Hepatocyte (in vitro differentiated cells): Measurements from ENCODE around the gene ADGRV1.

ENCODE experiments used
- CTCF ChIP-seq: fragments of 200-600 bp; sonication (generic); IDR thresholded peaks from 2 replicates; pipeline ENCODE4 v1.5.1; 2016; ENCODE audit warnings: antibody characterized with exemption, mild to moderate bottlenecking; ENCODE audit not compliant: poor library complexity
- EZH2 ChIP-seq: fragments of 200-600 bp; sonication (generic); IDR thresholded peaks from 2 replicates; pipeline ENCODE4 v1.6.1; 2016; ENCODE audit warnings: antibody characterized with exemption, mild to moderate bottlenecking, borderline replicate concordance
- EZH2phosphoT487 ChIP-seq: fragments of 200-600 bp; sonication (generic); IDR thresholded peaks from one replicate; pipeline ENCODE4 v1.6.1; 2018; ENCODE audit warnings: antibody characterized with exemption, mild to moderate bottlenecking, low read depth, moderate library complexity; ENCODE audit not compliant: unreplicated experiment, severe bottlenecking

- TF ChIP-seq CTCF = no peak
- no peak for TF ChIP-seq EZH2
- TF ChIP-seq EZH2phosphoT487 = no peak
Measured at GRCh38 chr5:90981821-90982220, 423.2 kb downstream of the ADGRV1 start.
